OCI-LY7 (cell line): ENCODE measurements around the gene SLC8B1. TPM values are rescaled to one million over a fixed set of nuclear protein-coding genes. Genes with fewer than 3 reads are reported as not detected.

Experiments
- BruUV-seq: library from RNA; stranded (reverse); fragments of 400-500 nt; replicated peaks from 2 replicates; lab custom pipeline; 2021; lab: Mats Ljungman, UMichigan
- CTCF ChIA-PET: fragments of 300-600 bp; sonication (Branson Sonifier 250); formaldehyde crosslinking; loops from one replicate; lab custom pipeline; 2022; ENCODE audit warnings: antibody characterized with exemption; ENCODE audit not compliant: unreplicated experiment; lab: Charles Lee
- POLR2A ChIA-PET: fragments of 300-600 bp; sonication (Branson Sonifier 250); formaldehyde crosslinking; loops from one replicate; lab custom pipeline; 2022; ENCODE audit warnings: antibody characterized with exemption; lab: Charles Lee
- DNase-seq: peaks from one replicate; pipeline ENCODE4 v3.0.0-alpha.2; 2015; ENCODE audit warnings: low spot score
- H2AFZ ChIP-seq: fragments of 200-600 bp; sonication (generic), shearing (Covaris generic); 2 replicates; pipeline ENCODE4 v1.6.1; 2014; ENCODE audit warnings: mild to moderate bottlenecking, antibody characterized with exemption, low read length, moderate library complexity
- H3K27ac ChIP-seq: fragments of 200-600 bp; sonication (generic); 2 replicates; pipeline ENCODE4 v1.5.1; 2014; ENCODE audit warnings: mixed run types, low read depth, mild to moderate bottlenecking, moderate library complexity, low read length, inconsistent platforms; ENCODE audit not compliant: poor library complexity, severe bottlenecking
- H3K36me3 ChIP-seq: fragments of 200-600 bp; sonication (generic); 2 replicates; pipeline ENCODE4 v1.6.1; 2014; ENCODE audit warnings: mild to moderate bottlenecking, antibody characterized with exemption, low read length, moderate library complexity, mixed read lengths; ENCODE audit not compliant: insufficient read depth
- H3K4me1 ChIP-seq: fragments of 200-600 bp; sonication (generic); 2 replicates; pipeline ENCODE4 v1.5.1; 2014; ENCODE audit warnings: mild to moderate bottlenecking, low read length; ENCODE audit not compliant: insufficient read depth, poor library complexity, severe bottlenecking
- H3K4me2 ChIP-seq: fragments of 200-600 bp; sonication (generic); 2 replicates; pipeline ENCODE4 v1.6.1; 2014; ENCODE audit warnings: mild to moderate bottlenecking, low read length
- H3K4me3 ChIP-seq: fragments of 200-600 bp; sonication (generic); 2 replicates; pipeline ENCODE4 v1.5.1; 2014; ENCODE audit warnings: mild to moderate bottlenecking, low read depth, low read length; ENCODE audit not compliant: poor library complexity, severe bottlenecking
- H3K79me2 ChIP-seq: fragments of 200-600 bp; sonication (generic); 2 replicates; pipeline ENCODE4 v1.6.1; 2016; ENCODE audit warnings: low read depth, mild to moderate bottlenecking, low read length, moderate library complexity, mixed read lengths; ENCODE audit not compliant: insufficient read depth
- H3K9me2 ChIP-seq: fragments of 200-600 bp; sonication (generic); 2 replicates; pipeline ENCODE4 v1.6.1; 2016; ENCODE audit warnings: mild to moderate bottlenecking, low read length, mixed read lengths; ENCODE audit not compliant: insufficient read depth
- H3K9me3 ChIP-seq: fragments of 200-600 bp; sonication (generic); 2 replicates; pipeline ENCODE4 v1.6.1; 2014; ENCODE audit warnings: mild to moderate bottlenecking, mixed run types, low read length, mixed read lengths
- H4K20me1 ChIP-seq: fragments of 200-600 bp; sonication (generic); 2 replicates; pipeline ENCODE4 v1.6.1; 2014; ENCODE audit warnings: mild to moderate bottlenecking, antibody characterized with exemption, low read length, moderate library complexity, mixed read lengths; ENCODE audit not compliant: insufficient read depth
- CTCF ChIP-seq: fragments of 200-600 bp; sonication (generic); conservative IDR thresholded peaks from 2 replicates; pipeline ENCODE4 v1.5.1; 2014; ENCODE audit warnings: mild to moderate bottlenecking, antibody characterized with exemption, low read length, moderate library complexity, mixed read lengths
- EZH2phosphoT487 ChIP-seq: fragments of 200-600 bp; sonication (generic); IDR thresholded peaks from 2 replicates; pipeline ENCODE4 v1.6.1; 2018; ENCODE audit warnings: low read depth, borderline replicate concordance, mild to moderate bottlenecking, mixed run types, antibody characterized with exemption, low read length, moderate library complexity, mixed read lengths
- intact Hi-C: fragments of 100-400 bp; cut with micrococcal nuclease; formaldehyde crosslinking; loops from one replicate; pipeline ENCODE4 v1.10.0; 2022; ENCODE audit not compliant: unreplicated experiment
- total RNA-seq, 2 experiments: library from RNA; depleted of rRNA in 1 of 2; stranded (reverse); fragments of >200 nt in 1 of 2; shearing (Covaris generic) in 1 of 2; gene quantifications; 2 replicates each; pipeline ENCODE4 v1.2.3, GENCODE V29; 2014 to 2022

Gene SLC8B1
- total RNA-seq, 2 experiments from 2014 or later = 47.1 to 57.2 TPM

- Histone ChIP-seq H4K20me1 (no peaks in the 10 kb centered on the region), H3K4me1 (no peaks in the 10 kb centered on the region), H3K27ac (no peak overlapping the region), H3K79me2 (no peaks in the 10 kb centered on the region), H3K9me3 (no peaks in the 10 kb centered on the region), H3K9me2 (no peaks in the 10 kb centered on the region), H3K4me3 (no peak overlapping the region), H2AFZ (no peak overlapping the region), H3K36me3 (no peaks in the 10 kb centered on the region), H3K4me2 (no peak overlapping the region)
- ChIA-PET CTCF (no interaction called here), POLR2A (no interaction called here)
- intact Hi-C loops = no loop called here
- TF ChIP-seq CTCF = no peak
- TF ChIP-seq EZH2phosphoT487 = no peak
- no TSS peak for BruUV-seq
- no peak for DNase-seq
Measured at GRCh38 chr12:113348849-113349536, 14.1 kb upstream of the SLC8B1 start.

GRCh38 chr12:113347892-113348291 is 13.0 kb upstream of the SLC8B1 start:
- no peaks in the 10 kb centered on the region for H3K9me2 ChIP-seq
- H4K20me1 ChIP-seq = no peaks in the 10 kb centered on the region
- BruUV-seq = no TSS peak
- TF ChIP-seq CTCF = no peak
- no peak for TF ChIP-seq EZH2phosphoT487
- no peak overlapping the region for H3K4me3 ChIP-seq
- H3K9me3 ChIP-seq = no peaks in the 10 kb centered on the region
- H3K79me2 ChIP-seq = no peaks in the 10 kb centered on the region
- no peak overlapping the region for H2AFZ ChIP-seq
- ChIA-PET POLR2A (interaction anchor here (0.7 to 2.2 kb wide), 3 partner anchors 8 to 65 kb away, joined by 3 to 6 read pairs (median 6); partner anchors contain the start of gene SLC8B1), CTCF (no interaction called here)
- intact Hi-C loops = no loop called here
- H3K4me2 ChIP-seq = no peak overlapping the region
- no peak for DNase-seq
- no peak overlapping the region for H3K27ac ChIP-seq
- H3K4me1 ChIP-seq = no peaks in the 10 kb centered on the region
- no peaks in the 10 kb centered on the region for H3K36me3 ChIP-seq

GRCh38 chr12:113347107-113347506 is 12.2 kb upstream of the SLC8B1 start:
- DNase-seq = no peak
- no peaks in the 10 kb centered on the region for H3K79me2 ChIP-seq
- H3K9me3 ChIP-seq = no peaks in the 10 kb centered on the region
- TF ChIP-seq EZH2phosphoT487 (no peak), CTCF (0 out of 2 replicates have a peak, but pooled peaks have one; percentile 26)
- H2AFZ ChIP-seq = no peak overlapping the region
- no peak overlapping the region for H3K27ac ChIP-seq
- H3K4me2 ChIP-seq = no peak overlapping the region
- no peaks in the 10 kb centered on the region for H4K20me1 ChIP-seq
- intact Hi-C loops = no loop called here
- no peaks in the 10 kb centered on the region for H3K4me1 ChIP-seq
- no TSS peak for BruUV-seq
- no peaks in the 10 kb centered on the region for H3K36me3 ChIP-seq
- no peak overlapping the region for H3K4me3 ChIP-seq
- no peaks in the 10 kb centered on the region for H3K9me2 ChIP-seq
- POLR2A ChIA-PET = interaction anchor here (2.2 kb wide), 1 partner anchor 9 kb away, joined by 6 read pairs; no protein-coding TSS in a partner anchor
- CTCF ChIA-PET = no interaction called here
